ENCODE data around the gene CDK12. TPM values are rescaled to one million over a fixed set of nuclear protein-coding genes. Genes with fewer than 3 reads are reported as not detected.

The CDK12 gene
- total and polyA plus RNA-seq, 9 of the 15 experiments (the other 6 are each of a cell fraction or from before 2014, with no cell fraction given) = 3.4 to 65.6 (median 36.8) TPM

GRCh38 chr17:39461113-39461925, at the start of gene CDK12 (continued):
- peak; percentile 79 for TF ChIP-seq MBD2 (IDR thresholded peaks at IDR 0.05; ENCODE audit: borderline replicate concordance, low read depth)
- TF ChIP-seq ZNF398 (CRISPR knock-in tag; IDR thresholded peaks at IDR 0.05) = no peak
- peak in 1 of 2 experiments; percentile 65; a peak in 1 of 4 replicates for TF ChIP-seq MLX (CRISPR knock-in tag; conservative IDR thresholded peaks at IDR 0.05)
- TF ChIP-seq MYNN (IDR thresholded peaks at IDR 0.05) = peak; percentile 49; the same call in 1 of the 2 replicates
- no peak for TF ChIP-seq MYNN (CRISPR knock-in tag; IDR thresholded peaks at IDR 0.05)
- TF ChIP-seq HBP1 (CRISPR knock-in tag; IDR thresholded peaks at IDR 0.05) = peak; percentile 95
- TF ChIP-seq RUNX1 (IDR thresholded peaks at IDR 0.05; ENCODE audit: low read depth) = peak; percentile 13; the same call in 1 of the 2 replicates
- peak; percentile 86; the same call in 1 of the 2 replicates for TF ChIP-seq ZC3H8 (IDR thresholded peaks at IDR 0.05)
- peak; percentile 79 for TF ChIP-seq NBN (IDR thresholded peaks at IDR 0.05; ENCODE audit: low read depth)
- no peak for TF ChIP-seq FUS (optimal IDR thresholded peaks at IDR 0.05; ENCODE audit: low read depth, low read length)
- TF ChIP-seq MCM7 (IDR thresholded peaks at IDR 0.05) = no peak
- peak in 1 of 3 experiments; percentile 50; a peak in 2 of 6 replicates for TF ChIP-seq CTCF (IDR thresholded peaks at IDR 0.05 in 2 of 3, conservative IDR thresholded peaks at IDR 0.05 in 1 of 3; ENCODE audit: insufficient read depth in 2 of 3, low read depth in 1 of 3, low read length in 3 of 3)
- TF ChIP-seq MLLT1 (IDR thresholded peaks at IDR 0.05) = peak; percentile 65 to 68; a peak in 3 of 4 replicates
- TF ChIP-seq E2F6 (IDR thresholded peaks at IDR 0.05; ENCODE audit: borderline replicate concordance in 1 of 2, extremely low read depth in 1 of 2, insufficient read depth in 1 of 2, insufficient read length in 1 of 2, low read depth in 1 of 2, low read length in 1 of 2, poor library complexity in 1 of 2, severe bottlenecking in 1 of 2) = peak in 1 of 2 experiments; percentile 34
- peak; percentile 79 for TF ChIP-seq ZNF766 (CRISPR knock-in tag; conservative IDR thresholded peaks at IDR 0.05)
- 0 out of 2 replicates have a peak, but pooled peaks have one; percentile 27 for TF ChIP-seq ZBTB17 (CRISPR knock-in tag; IDR thresholded peaks at IDR 0.05)
- TF ChIP-seq NEUROD1 (IDR thresholded peaks at IDR 0.05; ENCODE audit: borderline replicate concordance, low read depth, low read length, partially characterized antibody) = peak; percentile 99
- TF ChIP-seq ESRRA (IDR thresholded peaks at IDR 0.05; ENCODE audit: borderline replicate concordance, low read depth) = peak; percentile 40; the same call in 1 of the 2 replicates

Data from K562 (cell line).